ENCODE measurements around the gene LRRC36.

Gene LRRC36

DNA sequence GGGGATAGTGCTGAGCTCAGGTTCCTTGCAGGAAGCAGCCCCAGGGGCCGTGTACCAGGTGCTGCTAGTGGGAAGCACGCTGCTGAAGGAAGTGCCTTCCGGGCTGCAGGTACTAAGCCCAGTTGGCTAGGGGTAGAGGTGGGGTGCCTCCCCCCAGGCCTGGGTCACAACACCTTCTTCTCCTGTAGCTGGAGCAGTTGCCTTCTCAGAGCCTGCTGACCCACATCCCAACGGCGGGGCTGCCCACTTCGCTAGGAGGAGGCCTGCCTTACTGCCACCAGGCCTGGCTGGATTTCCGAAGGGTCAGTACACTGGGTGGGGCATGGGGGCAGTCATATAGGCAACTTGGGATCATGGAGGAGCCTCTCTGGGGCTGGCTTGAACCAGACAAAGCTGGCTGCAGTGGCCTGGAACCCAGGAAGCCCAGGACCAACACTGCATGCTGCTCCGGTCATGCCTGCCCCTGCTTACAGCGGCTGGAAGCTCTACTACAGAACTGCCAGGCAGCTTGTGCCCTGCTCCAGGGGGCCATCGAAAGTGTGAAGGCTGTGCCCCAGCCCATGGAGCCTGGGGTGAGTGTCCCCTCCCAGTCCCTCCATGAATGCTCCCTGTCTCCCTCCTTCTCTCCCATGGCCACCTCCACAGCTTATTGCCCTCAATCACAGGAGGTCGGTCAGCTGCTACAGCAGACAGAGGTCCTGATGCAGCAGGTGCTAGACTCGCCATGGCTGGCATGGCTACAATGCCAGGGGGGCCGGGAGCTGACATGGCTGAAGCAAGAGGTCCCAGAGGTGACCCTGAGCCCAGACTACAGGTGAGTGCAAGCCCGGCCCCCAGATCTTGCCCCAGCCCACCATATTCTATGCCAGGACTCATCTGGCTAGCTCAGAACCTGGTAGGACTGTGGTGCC is 44.8 kb upstream of the LRRC36 start:
- Histone ChIP-seq H3K4me3 (ENCODE audit: low read depth in 1 of 2, low read length in 2 of 2) (no peak overlapping the region), H3K4me1 (ENCODE audit: insufficient read depth, low read length) (no peaks in the 10 kb centered on the region), H3K27me3 (ENCODE audit: insufficient read depth, low read length, poor library complexity) (no peaks in the 10 kb centered on the region), H3K9ac (ENCODE audit: low read depth, low read length) (no peak overlapping the region), H3K9me3 (ENCODE audit: insufficient read depth, low read length, severe bottlenecking) (no peaks in the 10 kb centered on the region), H3K4me2 (ENCODE audit: insufficient read depth, low read length) (no peak overlapping the region), H2AFZ (ENCODE audit: low read depth, low read length) (no peak overlapping the region), H3K27ac (ENCODE audit: low read length) (no peak overlapping the region), H4K20me1 (ENCODE audit: insufficient read depth, low read length) (no peaks in the 10 kb centered on the region), H3K79me2 (ENCODE audit: insufficient read depth, low read length) (no peaks in the 10 kb centered on the region), H3K36me3 (ENCODE audit: insufficient read depth, low read length) (no peaks in the 10 kb centered on the region)
- no peak for DNase-seq
- no peak for ATAC-seq (ENCODE audit: insufficient read depth, low read depth)
- TF ChIP-seq, protein P1, sequence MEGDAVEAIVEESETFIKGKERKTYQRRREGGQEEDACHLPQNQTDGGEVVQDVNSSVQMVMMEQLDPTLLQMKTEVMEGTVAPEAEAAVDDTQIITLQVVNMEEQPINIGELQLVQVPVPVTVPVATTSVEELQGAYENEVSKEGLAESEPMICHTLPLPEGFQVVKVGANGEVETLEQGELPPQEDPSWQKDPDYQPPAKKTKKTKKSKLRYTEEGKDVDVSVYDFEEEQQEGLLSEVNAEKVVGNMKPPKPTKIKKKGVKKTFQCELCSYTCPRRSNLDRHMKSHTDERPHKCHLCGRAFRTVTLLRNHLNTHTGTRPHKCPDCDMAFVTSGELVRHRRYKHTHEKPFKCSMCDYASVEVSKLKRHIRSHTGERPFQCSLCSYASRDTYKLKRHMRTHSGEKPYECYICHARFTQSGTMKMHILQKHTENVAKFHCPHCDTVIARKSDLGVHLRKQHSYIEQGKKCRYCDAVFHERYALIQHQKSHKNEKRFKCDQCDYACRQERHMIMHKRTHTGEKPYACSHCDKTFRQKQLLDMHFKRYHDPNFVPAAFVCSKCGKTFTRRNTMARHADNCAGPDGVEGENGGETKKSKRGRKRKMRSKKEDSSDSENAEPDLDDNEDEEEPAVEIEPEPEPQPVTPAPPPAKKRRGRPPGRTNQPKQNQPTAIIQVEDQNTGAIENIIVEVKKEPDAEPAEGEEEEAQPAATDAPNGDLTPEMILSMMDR (IDR thresholded peaks at IDR 0.05; ENCODE audit: borderline replicate concordance, extremely low read depth, low read length, poor library complexity, severe bottlenecking) = no peak
- no peak for TF ChIP-seq EZH2 (IDR thresholded peaks at IDR 0.05; ENCODE audit: borderline replicate concordance, low read depth, low read length, severe bottlenecking)

DNA sequence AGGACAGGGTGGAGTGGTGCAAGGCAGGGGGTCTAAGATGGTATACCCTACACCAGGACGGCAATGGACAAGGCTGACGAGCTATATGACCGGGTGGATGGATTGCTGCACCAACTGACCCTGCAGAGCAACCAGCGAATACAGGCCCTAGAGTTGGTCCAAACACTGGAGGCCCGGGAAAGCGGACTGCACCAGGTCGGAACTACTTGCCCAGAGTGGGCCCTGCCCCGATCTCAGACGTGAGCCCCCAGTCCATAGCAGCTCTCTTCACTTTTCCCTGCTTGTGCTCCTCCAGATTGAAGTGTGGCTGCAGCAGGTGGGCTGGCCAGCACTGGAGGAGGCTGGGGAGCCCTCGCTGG is 44.2 kb upstream of the LRRC36 start:
- DNase-seq = no peak
- Histone ChIP-seq H3K9ac (ENCODE audit: low read depth, low read length) (no peak overlapping the region), H3K27me3 (ENCODE audit: insufficient read depth, low read length, poor library complexity) (no peaks in the 10 kb centered on the region), H3K27ac (ENCODE audit: low read length) (no peak overlapping the region), H3K79me2 (ENCODE audit: insufficient read depth, low read length) (no peaks in the 10 kb centered on the region), H2AFZ (ENCODE audit: low read depth, low read length) (no peak overlapping the region), H4K20me1 (ENCODE audit: insufficient read depth, low read length) (no peaks in the 10 kb centered on the region), H3K9me3 (ENCODE audit: insufficient read depth, low read length, severe bottlenecking) (no peaks in the 10 kb centered on the region), H3K4me1 (ENCODE audit: insufficient read depth, low read length) (no peaks in the 10 kb centered on the region), H3K4me3 (ENCODE audit: low read depth in 1 of 2, low read length in 2 of 2) (no peak overlapping the region), H3K36me3 (ENCODE audit: insufficient read depth, low read length) (no peaks in the 10 kb centered on the region), H3K4me2 (ENCODE audit: insufficient read depth, low read length) (no peak overlapping the region)
- no peak for ATAC-seq (ENCODE audit: insufficient read depth, low read depth)
- TF ChIP-seq EZH2 (IDR thresholded peaks at IDR 0.05; ENCODE audit: borderline replicate concordance, low read depth, low read length, severe bottlenecking) = no peak
- TF ChIP-seq, protein P1 (IDR thresholded peaks at IDR 0.05; ENCODE audit: borderline replicate concordance, extremely low read depth, low read length, poor library complexity, severe bottlenecking) = no peak

DNA sequence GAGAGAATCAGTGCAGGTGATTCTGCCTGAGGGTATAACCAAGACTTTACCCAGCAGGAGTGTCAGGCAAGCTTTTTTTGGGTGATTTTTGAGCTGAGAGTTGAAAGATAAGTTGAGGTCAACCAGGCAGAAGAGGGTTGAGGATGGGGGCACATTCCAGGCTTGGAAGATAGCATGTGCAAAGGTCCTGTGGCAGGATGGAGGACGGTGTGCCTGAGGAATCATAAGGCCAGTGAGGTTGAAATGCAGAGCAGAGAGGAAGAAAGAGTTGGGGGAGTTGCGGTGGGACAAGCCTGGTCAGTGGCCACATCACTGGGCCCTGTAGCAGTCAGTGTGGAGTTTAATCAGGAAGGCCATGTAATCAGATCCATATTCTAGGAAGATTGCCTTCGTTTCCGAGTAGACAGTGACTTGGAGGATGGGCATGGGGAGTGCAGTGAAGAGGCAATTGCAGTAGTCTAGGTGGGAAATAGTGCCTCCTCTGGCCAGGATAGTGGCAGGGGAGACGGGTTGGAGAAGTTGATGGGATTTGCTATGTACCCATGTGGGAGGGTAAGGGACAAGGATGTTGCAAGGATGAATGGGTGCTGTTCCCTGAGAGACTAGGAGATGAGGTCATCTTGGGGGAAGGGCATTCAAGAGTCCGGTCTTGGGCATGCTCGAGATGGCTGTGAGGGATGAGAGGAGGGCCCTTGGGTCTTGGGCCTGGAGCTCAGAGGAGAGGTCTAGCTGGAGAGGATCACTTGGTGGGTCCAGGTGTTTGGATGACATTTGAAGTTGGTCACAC is 43.4 kb upstream of the LRRC36 start:
- H2AFZ ChIP-seq (ENCODE audit: low read depth, low read length) = no peak overlapping the region
- DNase-seq (no peak), ATAC-seq (ENCODE audit: insufficient read depth, low read depth) (no peak)
- H3K4me2 ChIP-seq (ENCODE audit: insufficient read depth, low read length) = no peak overlapping the region
- H3K9ac ChIP-seq (ENCODE audit: low read depth, low read length) = no peak overlapping the region
- H3K27ac ChIP-seq (ENCODE audit: low read length) = no peak overlapping the region
- TF ChIP-seq, protein P1 (IDR thresholded peaks at IDR 0.05; ENCODE audit: borderline replicate concordance, extremely low read depth, low read length, poor library complexity, severe bottlenecking) = peak; percentile 23
- TF ChIP-seq EZH2 (IDR thresholded peaks at IDR 0.05; ENCODE audit: borderline replicate concordance, low read depth, low read length, severe bottlenecking) = no peak
- no peaks in the 10 kb centered on the region for H3K4me1 ChIP-seq (ENCODE audit: insufficient read depth, low read length)
- H3K79me2 ChIP-seq (ENCODE audit: insufficient read depth, low read length) = no peaks in the 10 kb centered on the region
- H3K27me3 ChIP-seq (ENCODE audit: insufficient read depth, low read length, poor library complexity) = no peaks in the 10 kb centered on the region
- H3K9me3 ChIP-seq (ENCODE audit: insufficient read depth, low read length, severe bottlenecking) = no peaks in the 10 kb centered on the region
- H3K4me3 ChIP-seq (ENCODE audit: low read depth in 1 of 2, low read length in 2 of 2) = no peak overlapping the region
- no peaks in the 10 kb centered on the region for H3K36me3 ChIP-seq (ENCODE audit: insufficient read depth, low read length)
- no peaks in the 10 kb centered on the region; the same call in 1 of the 2 replicates for H4K20me1 ChIP-seq (ENCODE audit: insufficient read depth, low read length)
